Neural cell (in vitro differentiated cells): ENCODE measurements around the gene PTPRD. TPM values are rescaled to one million over a fixed set of nuclear protein-coding genes. Genes with fewer than 3 reads are reported as not detected.

Experiments
- H2AFZ ChIP-seq: fragments of 200-600, 300-800 bp; sonication (generic), shearing (Covaris generic); 2 replicates; pipeline ENCODE4 v1.6.0; 2014; ENCODE audit warnings: low read depth, mild to moderate bottlenecking, antibody characterized with exemption, low read length, moderate library complexity
- H3F3A ChIP-seq: fragments of 200-600 bp; shearing (Covaris generic); 2 replicates; pipeline ENCODE4 v1.6.1; 2016; ENCODE audit warnings: mild to moderate bottlenecking, moderate library complexity, mixed read lengths, antibody characterized with exemption, low read length; ENCODE audit not compliant: insufficient read depth, poor library complexity, severe bottlenecking
- H3K27ac ChIP-seq: fragments of 200-600, 300-800 bp; sonication (generic), shearing (Covaris generic); 2 replicates; pipeline ENCODE4 v1.5.1; 2014; ENCODE audit warnings: mild to moderate bottlenecking, low read length, moderate library complexity
- H3K27me3 ChIP-seq: fragments of 300-800, 200-600 bp; sonication (generic), shearing (Covaris generic); 2 replicates; pipeline ENCODE4 v1.6.0; 2014; ENCODE audit warnings: mild to moderate bottlenecking, low read depth, low read length, moderate library complexity; ENCODE audit not compliant: insufficient read depth
- H3K36me3 ChIP-seq: fragments of 300-800, 200-600 bp; sonication (generic), shearing (Covaris generic); 2 replicates; pipeline ENCODE4 v1.5.1; 2014; ENCODE audit warnings: mild to moderate bottlenecking, antibody characterized with exemption, low read length, moderate library complexity; ENCODE audit not compliant: insufficient read depth
- H3K4me2 ChIP-seq: fragments of 300-800, 200-600 bp; sonication (generic), shearing (Covaris generic); 2 replicates; pipeline ENCODE4 v1.6.0; 2014; ENCODE audit warnings: mild to moderate bottlenecking, low read length
- H3K4me3 ChIP-seq: fragments of 300-800, 200-600 bp; sonication (generic), shearing (Covaris generic); 2 replicates; pipeline ENCODE4 v1.5.1; 2014; ENCODE audit warnings: mild to moderate bottlenecking, low read length, moderate library complexity
- H3K79me2 ChIP-seq: fragments of 200-600 bp; shearing (Covaris generic); replicated peaks from 2 replicates; pipeline ENCODE4 v1.6.0; 2014; ENCODE audit warnings: mild to moderate bottlenecking, low read length, moderate library complexity; ENCODE audit not compliant: insufficient read depth
- H3K9ac ChIP-seq: fragments of 300-800, 200-600 bp; sonication (generic), shearing (Covaris generic); 2 replicates; pipeline ENCODE4 v1.6.1; 2016; ENCODE audit warnings: mild to moderate bottlenecking, low read length, mixed read lengths
- H3K9me2 ChIP-seq: fragments of 200-600 bp; shearing (Covaris generic); 2 replicates; pipeline ENCODE4 v1.6.1; 2016; ENCODE audit warnings: mild to moderate bottlenecking, low read length, mixed read lengths; ENCODE audit not compliant: insufficient read depth
- H3K9me3 ChIP-seq: fragments of 200-600, 300-800 bp; sonication (generic), shearing (Covaris generic); 2 replicates; pipeline ENCODE4 v1.6.1; 2016; ENCODE audit warnings: mild to moderate bottlenecking, mixed run types, low read length, moderate library complexity, mixed read lengths
- H4K20me1 ChIP-seq: fragments of 200-600 bp; shearing (Covaris generic); 2 replicates; pipeline ENCODE4 v1.6.1; 2016; ENCODE audit warnings: mild to moderate bottlenecking, mixed run types; ENCODE audit not compliant: insufficient read depth
- CTCF ChIP-seq: fragments of 450-650 bp; IDR thresholded peaks from 2 replicates; pipeline ENCODE4 v1.5.1; 2014; ENCODE audit warnings: antibody characterized with exemption, mild to moderate bottlenecking, moderate library complexity; ENCODE audit not compliant: poor library complexity, severe bottlenecking
- EP300 ChIP-seq: fragments of 450-650 bp; conservative IDR thresholded peaks from 2 replicates; pipeline ENCODE4 v1.6.1; 2014; ENCODE audit warnings: antibody characterized with exemption, mild to moderate bottlenecking, moderate library complexity; ENCODE audit not compliant: poor library complexity, severe bottlenecking
- EZH2 ChIP-seq: fragments of 200-600, 300-800 bp; shearing (Covaris generic), sonication (generic); IDR thresholded peaks from 2 replicates; pipeline ENCODE4 v1.6.1; 2014; ENCODE audit warnings: antibody characterized with exemption, low read length, borderline replicate concordance, mild to moderate bottlenecking; ENCODE audit not compliant: insufficient read depth, poor library complexity, severe bottlenecking
- MXI1 ChIP-seq: fragments of 450-650 bp; conservative IDR thresholded peaks from 2 replicates; pipeline ENCODE4 v1.6.1; 2014; ENCODE audit warnings: antibody characterized with exemption, mild to moderate bottlenecking; ENCODE audit not compliant: poor library complexity, severe bottlenecking
- POLR2AphosphoS5 ChIP-seq: IDR thresholded peaks from 2 replicates; pipeline ENCODE4 v1.6.1; 2012
- RAD21 ChIP-seq: fragments of 450-650 bp; conservative IDR thresholded peaks from 2 replicates; pipeline ENCODE4 v1.6.1; 2014; ENCODE audit warnings: antibody characterized with exemption, mild to moderate bottlenecking, moderate library complexity
- REST ChIP-seq: IDR thresholded peaks from 2 replicates; pipeline ENCODE4 v1.6.1; 2012; ENCODE audit warnings: borderline replicate concordance
- SMC3 ChIP-seq: fragments of 450-650 bp; conservative IDR thresholded peaks from 2 replicates; pipeline ENCODE4 v1.6.1; 2014; ENCODE audit warnings: antibody characterized with exemption, mild to moderate bottlenecking, moderate library complexity; ENCODE audit not compliant: poor library complexity
- TAF1 ChIP-seq: IDR thresholded peaks from 2 replicates; pipeline ENCODE4 v1.6.1; 2012; ENCODE audit warnings: low read depth
- polyA plus RNA-seq: library from polyadenylated mRNA; depleted of rRNA; stranded (reverse); fragments of >200 nt; gene quantifications from 2 replicates; pipeline ENCODE4 v1.2.3, GENCODE V29; 2014

PTPRD gene
- polyA plus RNA-seq, 1 donor from 2014 or later, result 143 TPM

GRCh38 chr9:9615086-9615485 lies 997.7 kb downstream of the PTPRD start:
- Histone ChIP-seq H3K9ac (no peak overlapping the region), H4K20me1 (no peaks in the 10 kb centered on the region), H3K27ac (no peak overlapping the region), H3K9me3 (no peaks in the 10 kb centered on the region), H3K79me2 (no peaks in the 10 kb centered on the region), H3K4me2 (no peak overlapping the region), H2AFZ (no peak overlapping the region), H3F3A (no peaks in the 10 kb centered on the region), H3K36me3 (no peaks in the 10 kb centered on the region), H3K9me2 (no peaks in the 10 kb centered on the region), H3K4me3 (no peak overlapping the region), H3K27me3 (no peaks in the 10 kb centered on the region)
- TF ChIP-seq RAD21, result no peak
- TF ChIP-seq EZH2, result no peak
- TF ChIP-seq TAF1, result no peak
- TF ChIP-seq MXI1, result no peak
- no peak for TF ChIP-seq EP300
- TF ChIP-seq POLR2AphosphoS5, result no peak
- no peak for TF ChIP-seq SMC3
- no peak for TF ChIP-seq CTCF
- TF ChIP-seq REST, result no peak

- no peaks in the 10 kb centered on the region for H3K9me3 ChIP-seq
- H3F3A ChIP-seq, result no peaks in the 10 kb centered on the region
- H4K20me1 ChIP-seq, result no peaks in the 10 kb centered on the region
- no peak overlapping the region for H3K4me2 ChIP-seq
- H3K9ac ChIP-seq, result no peak overlapping the region
- no peaks in the 10 kb centered on the region for H3K79me2 ChIP-seq
- no peak for TF ChIP-seq EZH2
- no peak overlapping the region for H3K27ac ChIP-seq
- H3K36me3 ChIP-seq, result no peaks in the 10 kb centered on the region
- no peak overlapping the region for H3K4me3 ChIP-seq
- no peak overlapping the region for H2AFZ ChIP-seq
- no peaks in the 10 kb centered on the region for H3K27me3 ChIP-seq
- no peaks in the 10 kb centered on the region for H3K9me2 ChIP-seq
Measured at GRCh38 chr9:9614607-9615006, 998.2 kb downstream of the PTPRD start.

- Histone ChIP-seq H4K20me1 (no peaks in the 10 kb centered on the region), H3F3A (no peaks in the 10 kb centered on the region), H3K27me3 (no peaks in the 10 kb centered on the region), H3K36me3 (no peaks in the 10 kb centered on the region), H3K9ac (no peak overlapping the region), H3K4me3 (no peak overlapping the region), H2AFZ (no peak overlapping the region), H3K79me2 (no peaks in the 10 kb centered on the region), H3K9me3 (no peaks in the 10 kb centered on the region), H3K27ac (no peak overlapping the region), H3K4me2 (no peak overlapping the region), H3K9me2 (no peaks in the 10 kb centered on the region)
- no peak for TF ChIP-seq EP300
- no peak for TF ChIP-seq RAD21
- TF ChIP-seq SMC3, result no peak
- no peak for TF ChIP-seq POLR2AphosphoS5
- TF ChIP-seq TAF1, result no peak
- no peak for TF ChIP-seq CTCF
- no peak for TF ChIP-seq MXI1
- no peak for TF ChIP-seq EZH2
- no peak for TF ChIP-seq REST
Measured at GRCh38 chr9:9612755-9613154, 1000.0 kb downstream of the PTPRD start.
